Hematopoietic multipotent progenitor cell treated with erythropoietin and hydrocortisone succinate and interleukin-3 and kit ligand, for 17 days (in vitro differentiated cells): ENCODE measurements around the gene PITPNM1.
A peak's percentile ranks its signal among the peaks of the same experiment; 100 is the strongest.
"Not testable (repeated sequence)": the region's sequence is repeated elsewhere in the genome, so short reads cannot be mapped to it uniquely, and the experiment has no call there.

Experiments
- DNase-seq: peaks from one replicate; pipeline ENCODE4 v3.0.0-alpha.2; 2015; ENCODE audit warnings: low spot score

PITPNM1 gene

GRCh38 chr11:67489885-67490726 is 15.1 kb downstream of the PITPNM1 start:
- DNase-seq = no peak

DNA sequence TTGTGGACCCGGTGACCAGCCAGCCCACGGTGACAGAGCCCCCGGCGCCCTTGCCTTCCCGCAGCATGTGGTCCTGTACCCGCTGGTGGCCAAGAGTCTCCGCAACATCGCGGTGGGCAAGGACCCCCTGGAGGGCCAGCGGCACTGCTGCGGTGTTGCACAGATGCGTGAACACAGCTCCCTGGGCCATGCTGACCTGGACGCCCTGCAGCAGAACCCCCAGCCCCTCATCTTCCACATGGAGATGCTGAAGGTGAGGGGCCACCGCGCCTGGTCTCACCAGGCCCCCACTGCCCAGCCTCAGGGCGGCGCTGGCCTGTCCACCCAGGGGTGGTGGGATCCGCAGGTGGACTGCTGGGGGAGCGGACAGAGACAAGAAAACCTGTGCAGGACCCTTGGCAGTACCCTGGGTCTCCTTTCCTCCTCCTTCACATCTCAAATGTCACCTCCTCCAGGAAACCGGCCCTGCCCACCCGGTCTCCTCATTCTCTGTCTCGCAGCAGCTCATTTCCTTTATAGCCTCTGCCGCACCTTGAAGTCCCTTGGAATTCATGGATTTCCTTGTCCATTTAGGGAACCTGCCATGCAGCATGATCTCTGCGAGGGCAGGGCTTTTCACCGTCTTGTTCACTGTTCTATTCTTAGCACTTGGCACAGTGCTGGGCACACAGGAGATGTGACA is 15.8 kb downstream of the PITPNM1 start:
- no peak for DNase-seq

GRCh38 chr11:67486481-67487195 is 18.5 kb downstream of the PITPNM1 start:
- DNase-seq = no peak

- not testable (repeated sequence) for DNase-seq
Observed at GRCh38 chr11:67485873-67486361, 19.2 kb downstream of the PITPNM1 start.

DNA sequence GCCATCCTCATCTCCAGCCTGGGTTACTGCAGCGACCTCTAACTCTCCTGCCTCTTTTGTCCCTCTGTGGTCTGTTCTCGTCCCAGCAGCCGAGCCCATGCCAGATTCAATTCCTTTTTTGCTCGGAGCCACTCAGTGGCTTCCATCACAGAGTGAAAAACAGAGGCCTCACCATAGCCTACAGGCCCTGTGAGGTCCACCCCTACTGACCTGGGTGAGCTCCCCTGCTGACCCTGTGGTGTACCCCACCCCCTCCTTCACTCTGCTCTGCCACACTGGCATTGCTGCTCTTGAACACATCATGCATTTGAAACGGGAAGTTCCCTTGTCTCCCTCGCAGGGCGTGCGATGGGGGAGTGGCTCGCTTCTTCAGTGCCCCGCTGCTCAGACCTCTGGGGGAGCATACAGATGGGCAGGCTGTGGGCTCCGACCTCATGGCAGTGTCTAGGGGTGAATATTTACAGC is 20.3 kb downstream of the PITPNM1 start:
- DNase-seq = no peak

DNA sequence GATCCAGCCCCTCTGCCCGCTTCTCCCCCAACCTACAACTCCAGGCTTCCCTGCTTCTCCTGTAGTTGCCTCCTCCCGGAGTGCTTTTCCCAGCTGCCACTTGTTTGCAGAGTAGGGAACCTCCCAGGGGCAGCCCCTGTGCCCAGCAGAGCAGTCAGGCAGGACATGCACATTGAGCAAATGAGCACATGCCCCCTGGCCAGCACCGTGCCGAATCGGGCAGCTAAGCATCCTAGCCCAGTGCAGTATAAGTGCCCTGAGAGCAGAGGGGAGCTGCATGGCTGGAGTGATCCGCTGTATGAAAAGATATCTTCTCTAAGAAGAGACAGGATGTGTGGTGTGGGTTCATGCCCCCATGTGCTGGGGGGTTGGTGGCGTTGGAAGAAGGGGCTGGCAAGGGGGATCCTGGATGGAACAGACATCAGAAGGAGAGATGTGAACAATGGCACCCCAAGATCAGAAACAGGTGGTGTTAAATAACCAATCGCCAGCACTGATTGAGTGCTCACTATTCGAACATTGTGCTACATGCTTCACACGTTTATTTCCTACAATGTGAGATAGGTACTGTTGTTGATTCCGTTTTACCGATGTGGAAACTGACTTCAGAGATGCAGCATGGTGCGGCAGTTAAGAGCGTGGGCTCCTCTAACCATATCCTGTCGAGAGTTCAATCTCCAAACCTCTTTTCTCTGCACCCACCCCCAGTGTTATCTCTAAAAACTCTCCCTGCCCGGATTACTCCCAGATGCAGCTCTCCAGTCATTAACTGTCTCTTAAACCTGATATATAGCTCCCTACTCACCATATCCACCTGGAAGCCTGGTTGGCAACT is 21.1 kb downstream of the PITPNM1 start:
- no peak for DNase-seq

DNA sequence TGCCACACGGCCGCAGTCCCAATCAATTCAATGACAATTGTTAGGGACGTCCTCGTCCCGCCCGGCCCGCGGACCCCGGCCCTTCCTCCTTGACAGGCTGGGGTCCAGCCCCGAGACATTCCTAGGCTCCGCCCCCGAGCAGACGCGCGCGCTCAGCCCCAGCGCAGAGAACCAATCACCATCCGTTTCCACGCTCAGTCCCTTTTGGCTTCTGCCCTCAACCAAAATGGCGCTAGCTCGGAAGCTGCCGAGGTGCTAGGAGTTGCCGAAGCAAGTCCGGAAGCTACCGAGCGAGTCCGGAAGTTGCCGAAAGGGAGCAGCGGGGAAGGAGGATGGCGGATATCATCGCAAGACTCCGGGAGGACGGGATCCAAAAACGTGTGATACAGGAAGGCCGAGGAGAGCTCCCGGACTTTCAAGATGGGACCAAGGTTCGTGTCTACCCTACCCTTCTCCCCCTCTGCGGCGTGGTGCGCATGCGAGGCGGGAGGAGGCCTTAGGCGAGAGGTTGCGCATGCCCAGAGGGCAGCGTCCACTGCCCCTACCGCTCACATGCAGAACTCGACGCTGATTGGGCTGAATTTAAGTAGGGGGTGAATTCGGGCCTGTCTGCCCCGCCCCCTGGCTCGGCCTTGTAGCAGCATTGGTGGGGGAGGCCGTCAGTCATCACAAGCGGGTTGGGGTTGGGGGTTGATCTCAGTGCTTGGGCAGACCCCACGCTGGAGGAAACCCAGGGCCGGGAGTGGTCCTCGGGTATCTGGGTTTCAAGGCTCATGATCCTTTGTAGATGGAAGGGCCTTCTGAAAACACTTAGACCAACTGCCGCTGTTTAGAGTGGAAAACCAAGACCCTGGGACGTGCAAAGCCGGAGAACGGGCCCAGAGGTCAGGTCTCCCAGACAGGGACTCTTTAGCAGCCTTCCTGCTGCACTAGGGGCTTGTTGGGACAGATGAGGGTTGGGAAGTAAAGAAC is 22.1 kb downstream of the PITPNM1 start, which contains the start of gene AIP:
Gene AIP (plus strand): TSS at position 200 of the 972 bp plus-strand sequence. CDS start 133 bp downstream, at position 333.
- DNase-seq = peak; percentile 96

GRCh38 chr11:67482275-67482826 is 22.8 kb downstream of the PITPNM1 start:
- no peak for DNase-seq

DNA sequence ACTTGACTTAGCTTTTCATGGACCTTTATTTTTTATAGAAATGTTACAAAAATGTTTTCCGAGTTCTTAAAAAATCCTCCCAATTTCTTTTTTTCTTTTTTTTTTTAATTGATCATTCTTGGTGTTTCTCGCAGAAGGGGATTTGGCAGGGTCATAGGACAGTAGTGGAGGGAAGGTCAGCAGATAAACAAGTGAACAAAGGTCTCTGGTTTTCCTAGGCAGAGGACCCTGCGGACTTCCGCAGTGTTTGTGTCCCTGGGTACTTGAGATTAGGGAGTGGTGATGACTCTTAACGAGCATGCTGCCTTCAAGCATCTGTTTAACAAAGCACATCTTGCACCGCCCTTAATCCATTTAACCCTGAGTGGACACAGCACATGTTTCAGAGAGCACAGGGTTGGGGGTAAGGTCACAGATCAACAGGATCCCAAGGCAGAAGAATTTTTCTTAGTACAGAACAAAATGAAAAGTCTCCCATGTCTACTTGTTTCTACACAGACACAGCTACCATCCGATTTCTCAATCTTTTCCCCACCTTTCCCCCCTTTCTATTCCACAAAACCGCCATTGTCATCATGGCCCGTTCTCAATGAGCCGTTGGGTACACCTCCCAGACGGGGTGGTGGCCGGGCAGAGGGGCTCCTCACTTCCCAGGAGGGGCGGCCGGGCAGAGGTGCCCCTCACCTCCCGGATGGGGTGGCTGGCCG is 27.7 kb downstream of the PITPNM1 start:
- not testable (repeated sequence) for DNase-seq

- not testable (repeated sequence) for DNase-seq
Observed at GRCh38 chr11:67476692-67477091, 28.5 kb downstream of the PITPNM1 start.

DNA sequence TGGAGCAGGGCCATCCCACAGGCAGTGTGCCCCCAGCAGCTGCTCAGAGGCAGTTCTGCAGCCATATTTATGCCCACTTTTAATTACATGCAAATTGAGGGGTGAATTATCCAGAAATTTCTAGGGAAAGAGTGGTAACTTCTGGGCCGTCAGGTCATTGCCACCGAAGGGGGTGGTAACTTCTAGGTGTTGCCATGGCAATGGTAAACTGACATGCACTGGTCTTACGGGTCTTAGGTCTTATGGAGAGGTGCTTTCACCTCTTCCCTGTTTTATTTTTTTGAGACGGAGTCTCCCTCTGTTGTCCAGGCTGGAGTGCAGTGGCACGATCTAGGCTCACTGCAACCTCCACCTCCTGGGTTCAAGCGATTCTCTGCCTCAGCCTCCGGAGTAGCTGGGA is 32.3 kb downstream of the PITPNM1 start:
- DNase-seq = no peak

DNA sequence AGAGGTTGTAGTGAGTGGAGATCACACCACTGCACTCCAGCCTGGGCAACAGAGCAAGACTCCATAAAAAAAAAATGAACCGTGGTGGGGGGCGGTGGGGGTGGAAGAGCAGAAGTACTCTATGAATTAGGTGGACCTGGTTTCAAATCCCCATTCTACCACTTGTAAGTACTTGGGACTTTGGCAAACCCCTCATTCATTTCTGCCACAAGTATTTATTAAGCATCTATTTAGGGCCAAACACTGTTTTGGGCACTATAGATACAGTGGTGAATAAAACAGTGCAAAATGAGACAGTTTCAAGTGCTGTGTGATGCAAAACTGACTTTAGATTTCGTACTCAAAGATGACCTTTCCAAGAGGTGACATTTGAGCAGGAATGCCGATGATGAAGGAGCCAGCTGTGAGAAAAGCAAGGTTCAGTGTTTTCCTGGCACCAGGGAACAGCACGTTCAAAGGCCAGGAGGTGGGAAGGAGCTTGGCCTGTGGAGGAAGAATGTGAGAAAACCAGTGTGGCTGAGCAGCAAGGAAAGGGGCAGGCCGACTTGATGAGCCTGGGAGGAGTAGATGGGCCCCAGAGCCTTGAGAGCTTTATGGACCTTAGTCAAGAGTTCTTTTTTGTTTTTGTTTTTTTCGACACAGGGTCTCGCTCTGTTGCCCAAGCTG is 34.7 kb downstream of the PITPNM1 start:
- no peak for DNase-seq

GRCh38 chr11:67469508-67469811 is 35.7 kb downstream of the PITPNM1 start:
- DNase-seq = no peak

DNA sequence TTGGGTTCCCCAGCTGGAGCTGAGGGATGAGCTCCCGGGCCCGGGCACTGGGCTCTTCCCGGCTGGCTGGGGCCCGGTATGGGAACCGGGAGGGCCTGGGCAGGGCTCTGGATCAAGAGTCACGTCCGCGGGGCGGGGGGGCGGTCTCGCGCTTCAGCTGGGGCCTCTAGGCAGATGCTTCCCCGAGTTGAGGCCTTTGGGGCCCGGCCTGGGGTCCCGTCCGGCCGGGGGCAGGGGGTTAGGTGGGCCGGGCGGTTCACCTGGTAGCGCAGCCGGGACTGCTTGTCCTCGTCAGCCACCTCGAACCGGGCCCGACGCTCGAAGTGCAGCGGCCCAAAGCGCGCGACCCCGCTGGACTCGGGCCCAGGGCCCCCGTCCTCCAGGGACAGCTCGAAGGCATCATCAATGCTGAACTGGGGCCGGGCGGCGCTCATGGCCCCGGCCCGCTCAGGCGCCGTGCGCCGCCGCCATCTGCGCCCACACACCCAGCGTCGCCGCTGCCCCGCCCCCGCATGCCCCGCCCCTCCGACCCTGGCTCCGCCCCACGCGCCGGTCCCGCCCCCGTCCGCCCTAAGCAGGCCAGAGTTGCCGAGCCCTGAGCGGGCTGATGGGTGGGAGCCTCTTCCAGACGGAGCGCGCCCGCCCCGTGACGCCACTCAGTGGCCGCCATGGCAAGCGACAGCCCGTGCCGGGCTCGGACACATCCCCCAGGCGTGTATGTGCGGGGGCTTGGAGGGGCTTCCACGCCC is 36.2 kb downstream of the PITPNM1 start, which contains the start of gene TMEM134:
Gene TMEM134 (minus strand): TSS at position 493 of the 749 bp plus-strand sequence. CDS start 59 bp downstream, at position 434.
- DNase-seq = peak; percentile 92

GRCh38 chr11:67468456-67468758 is 36.8 kb downstream of the PITPNM1 start:
- DNase-seq = no peak

DNA sequence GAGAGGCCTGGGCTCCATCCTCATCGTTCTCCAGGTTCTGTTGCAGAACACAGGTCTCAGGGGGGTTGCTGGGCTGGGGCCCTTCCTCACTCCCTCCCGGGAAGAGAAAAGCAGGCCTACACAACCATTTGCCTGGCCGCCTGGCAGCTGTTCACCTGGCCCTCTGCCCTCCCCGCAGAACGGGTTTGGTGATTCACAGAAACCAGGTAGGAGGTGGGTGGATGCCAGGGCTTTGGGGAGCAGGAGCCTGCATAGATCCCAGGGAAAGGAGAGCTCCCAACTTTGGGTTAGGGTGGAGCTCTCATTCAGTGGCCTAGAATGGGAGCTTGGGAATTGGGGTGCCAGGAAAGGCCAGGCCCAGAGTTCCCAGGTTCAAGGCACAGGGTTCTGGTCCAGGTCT is 37.1 kb downstream of the PITPNM1 start:
- DNase-seq = peak; percentile 14

DNA sequence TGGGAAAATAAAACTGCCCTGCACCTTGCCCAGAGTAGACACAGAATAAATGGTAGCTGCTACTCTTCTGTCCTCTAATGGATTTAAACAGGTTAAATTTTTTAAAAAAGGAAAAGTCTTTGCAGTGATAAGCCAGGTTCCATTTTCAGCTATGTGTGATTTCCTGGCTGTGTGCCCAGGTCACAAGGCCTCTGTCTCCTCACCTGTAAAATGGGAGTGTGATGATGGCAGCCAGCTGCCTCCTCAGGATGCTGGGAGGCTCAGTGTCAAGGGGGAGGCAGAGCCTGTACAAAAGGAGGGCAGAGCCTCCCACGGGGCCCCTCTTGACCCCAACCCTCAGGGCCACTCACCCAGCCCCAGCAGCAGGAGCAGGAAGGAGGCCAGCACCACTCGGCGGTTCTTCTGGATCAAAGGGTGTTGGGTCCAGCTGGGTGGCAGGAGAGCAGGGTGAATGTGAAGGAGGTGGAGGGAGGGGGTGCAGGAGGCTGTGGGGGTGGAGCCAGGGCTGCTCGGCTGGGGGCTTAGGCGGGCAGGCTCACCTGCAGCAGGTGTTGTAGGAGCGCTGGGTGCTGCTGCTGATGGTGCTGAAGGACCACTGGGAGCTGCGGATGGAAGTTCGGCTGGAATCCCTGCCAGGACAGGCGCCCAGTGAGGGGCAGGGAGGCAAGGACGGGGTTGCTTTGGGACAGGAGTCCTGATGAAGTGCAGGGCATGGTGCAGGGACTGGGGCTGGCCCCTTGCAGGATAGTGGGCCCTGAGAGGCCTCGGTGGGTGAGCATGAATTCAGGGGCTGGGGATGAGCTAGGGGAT is 38.0 kb downstream of the PITPNM1 start:
- DNase-seq = peak; percentile 21
